Fibroblast of skin of abdomen (primary cell): ENCODE measurements around the gene DSE.
A peak's percentile ranks its signal among the peaks of the same experiment; 100 is the strongest.

Experiments
- DNase-seq: peaks from one replicate; pipeline ENCODE4 v3.0.0-alpha.2; 2013

DSE gene

GRCh38 chr6:116449565-116449964 is 78.8 kb downstream of the DSE start:
- no peak for DNase-seq

- DNase-seq, result no peak
Observed at GRCh38 chr6:116450185-116450710, 79.5 kb downstream of the DSE start.

GRCh38 chr6:116450769-116451740 is 80.3 kb downstream of the DSE start:
- no peak for DNase-seq

GRCh38 chr6:116451916-116452315 is 81.2 kb downstream of the DSE start:
- no peak for DNase-seq

- no peak for DNase-seq
Observed at GRCh38 chr6:116452531-116452930, 81.8 kb downstream of the DSE start.

- no peak for DNase-seq
Observed at GRCh38 chr6:116456106-116456505, 85.4 kb downstream of the DSE start.

- no peak for DNase-seq
Observed at GRCh38 chr6:116456927-116457326, 86.2 kb downstream of the DSE start.

GRCh38 chr6:116458264-116458663 is 87.5 kb downstream of the DSE start:
- no peak for DNase-seq

GRCh38 chr6:116459927-116460326 is 89.2 kb downstream of the DSE start:
- DNase-seq, result no peak

GRCh38 chr6:116461331-116461931 is 90.7 kb downstream of the DSE start, which contains the start of gene CALHM6:
TSS of gene CALHM6 (plus strand) at chr6:116461375. CDS start at chr6:116461930, 555 bp downstream.
- DNase-seq, result no peak

GRCh38 chr6:116461932-116462885 is 91.5 kb downstream of the DSE start:
- peak; percentile 70 for DNase-seq

- no peak for DNase-seq
Observed at GRCh38 chr6:116463301-116463700, 92.6 kb downstream of the DSE start.

- DNase-seq, result no peak
Observed at GRCh38 chr6:116465246-116465645, 94.5 kb downstream of the DSE start.

- no peak for DNase-seq
Observed at GRCh38 chr6:116467096-116467495, 96.3 kb downstream of the DSE start.

GRCh38 chr6:116467514-116467913 is 96.8 kb downstream of the DSE start:
- DNase-seq, result no peak

- DNase-seq, result no peak
Observed at GRCh38 chr6:116468293-116468692, 97.5 kb downstream of the DSE start.

- DNase-seq, result no peak
Observed at GRCh38 chr6:116471531-116471930, 100.8 kb downstream of the DSE start.

GRCh38 chr6:116472706-116473105 is 102.0 kb downstream of the DSE start:
- peak; percentile 36 for DNase-seq

- no peak for DNase-seq
Observed at GRCh38 chr6:116475141-116475540, 104.4 kb downstream of the DSE start.

- peak; percentile 30 for DNase-seq
Observed at GRCh38 chr6:116476002-116476678, 105.4 kb downstream of the DSE start.

GRCh38 chr6:116482780-116483179 is 112.0 kb downstream of the DSE start:
- no peak for DNase-seq

GRCh38 chr6:116483616-116484015 is 112.9 kb downstream of the DSE start:
- no peak for DNase-seq
